Measurements from ENCODE around the gene DGKI.

Gene DGKI

GRCh38 chr7:137790828-137791227 lies 55.9 kb downstream of the DGKI start:
- no peak for FAIRE-seq

GRCh38 chr7:137789215-137789882 lies 57.4 kb downstream of the DGKI start:
- DNase-seq (ENCODE audit: low spot score) = no peak
- FAIRE-seq = no peak

More at GRCh38 chr7:137790828-137791227, 55.9 kb downstream of the DGKI start:
- no peak for DNase-seq (ENCODE audit: low spot score)

DNA sequence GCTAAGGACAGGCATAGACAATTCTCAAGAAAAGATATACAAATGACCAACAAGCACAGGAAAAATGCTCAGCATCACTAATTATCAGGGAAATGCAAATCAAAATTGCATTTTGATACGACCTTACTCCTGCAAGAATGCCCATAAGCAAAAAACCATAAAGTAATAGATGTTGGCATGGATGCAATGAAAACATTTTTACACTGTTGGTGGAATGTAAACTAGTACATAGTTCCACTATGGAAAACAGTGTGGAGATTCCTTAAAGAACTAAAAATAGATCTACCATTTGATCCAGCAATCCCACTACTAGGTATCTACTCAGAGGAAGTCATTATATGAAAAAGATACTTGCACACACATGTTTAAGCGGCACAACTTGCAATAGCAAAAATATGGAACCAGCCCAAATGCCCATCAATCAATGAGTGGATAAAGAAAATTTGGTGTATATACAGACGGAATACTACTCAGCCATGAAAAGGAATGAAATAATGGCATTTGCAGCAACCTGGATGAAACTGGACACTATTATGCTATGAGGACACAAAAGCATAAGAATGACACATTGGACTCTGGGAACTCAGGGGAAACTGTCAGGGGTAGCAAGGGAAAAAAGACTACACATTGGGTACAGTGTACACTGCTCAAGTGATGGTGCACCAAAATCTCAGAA lies 59.3 kb downstream of the DGKI start:
- FAIRE-seq = no peak
- no peak for DNase-seq (ENCODE audit: low spot score)

DNA sequence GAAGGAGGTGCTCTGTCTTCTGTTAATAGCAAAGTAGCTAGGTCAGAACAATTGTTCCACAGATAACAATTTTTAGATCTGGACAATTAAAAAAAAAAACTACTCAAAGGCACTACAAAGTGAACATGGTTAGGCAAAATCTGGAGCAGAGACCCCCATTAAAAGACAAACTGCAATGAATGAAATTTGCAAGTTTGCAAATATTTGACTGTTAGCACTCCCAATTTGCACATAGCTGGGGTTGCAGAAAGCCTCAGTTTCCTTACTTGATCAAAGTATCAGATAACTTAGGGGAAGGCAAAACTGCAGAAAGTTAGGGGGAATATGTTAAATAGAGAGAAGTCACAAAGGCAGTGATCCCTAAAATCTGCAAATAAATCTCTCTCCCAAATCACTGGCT lies 68.3 kb downstream of the DGKI start:
- DNase-seq (ENCODE audit: low spot score) = no peak
- FAIRE-seq = no peak

DNA sequence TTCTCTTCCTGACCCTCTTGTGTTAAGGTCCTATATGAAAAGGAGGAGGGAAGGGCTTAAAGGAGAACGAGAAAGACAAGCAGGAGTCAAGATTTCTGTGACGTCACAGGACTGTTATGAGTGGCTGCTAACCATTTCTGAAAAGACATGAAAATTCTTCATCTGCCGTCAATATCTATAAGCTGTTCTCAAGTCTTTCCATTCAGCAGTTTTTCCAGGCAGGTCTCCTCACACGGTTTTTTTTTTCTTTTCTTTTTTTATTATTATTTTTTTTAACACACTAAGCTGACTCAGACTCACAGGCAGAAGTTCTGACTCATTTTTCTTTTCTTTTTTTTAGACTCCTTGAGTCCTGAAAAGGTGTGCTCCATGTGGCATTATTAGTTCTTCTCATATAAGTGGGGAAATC lies 72.0 kb downstream of the DGKI start:
- FAIRE-seq (no peak), DNase-seq (ENCODE audit: low spot score) (peak; percentile 30)

DNA sequence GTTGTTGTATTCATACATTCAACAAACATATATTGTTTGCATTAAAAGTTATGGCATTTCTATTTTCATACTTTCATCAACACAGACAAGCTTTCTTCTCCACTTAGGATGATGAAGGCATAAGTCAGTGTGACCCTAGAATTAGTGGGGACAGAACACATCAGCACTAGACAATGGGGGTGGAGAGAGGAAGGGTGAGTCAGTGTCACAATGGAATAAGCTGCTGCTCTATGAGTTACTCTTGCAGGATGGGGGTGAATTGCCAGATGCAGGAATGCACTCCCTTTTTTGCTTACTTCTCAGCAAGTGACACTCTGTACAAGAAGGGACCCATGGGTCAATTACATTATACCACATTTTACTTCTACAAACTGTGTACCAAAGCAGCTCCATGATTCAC lies 74.0 kb downstream of the DGKI start:
- FAIRE-seq (no peak), DNase-seq (ENCODE audit: low spot score) (peak; percentile 28)

DNA sequence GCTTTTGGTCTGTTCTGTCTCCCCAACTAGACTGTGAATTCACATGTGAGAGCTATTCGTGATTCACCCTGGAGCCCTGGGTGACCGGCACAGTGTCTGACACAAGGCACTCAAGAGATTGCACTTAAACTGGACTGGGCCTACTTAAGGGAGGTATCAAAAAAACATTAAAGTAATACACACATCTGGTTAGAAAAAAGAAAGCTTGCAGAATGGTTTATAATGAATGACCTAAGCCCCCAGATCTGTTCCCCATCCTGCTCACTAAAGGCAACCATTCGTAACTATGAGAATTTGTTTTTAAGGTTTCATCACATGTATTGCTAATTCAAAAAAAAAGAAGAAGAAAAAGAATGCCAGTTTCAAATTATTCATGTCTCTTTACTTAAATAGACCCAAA lies 74.5 kb downstream of the DGKI start:
- DNase-seq (ENCODE audit: low spot score) (no peak), FAIRE-seq (no peak)

- no peak for FAIRE-seq
- peak; percentile 7 for DNase-seq (ENCODE audit: low spot score)
Measured at GRCh38 chr7:137771679-137772078, 75.1 kb downstream of the DGKI start.

DNA sequence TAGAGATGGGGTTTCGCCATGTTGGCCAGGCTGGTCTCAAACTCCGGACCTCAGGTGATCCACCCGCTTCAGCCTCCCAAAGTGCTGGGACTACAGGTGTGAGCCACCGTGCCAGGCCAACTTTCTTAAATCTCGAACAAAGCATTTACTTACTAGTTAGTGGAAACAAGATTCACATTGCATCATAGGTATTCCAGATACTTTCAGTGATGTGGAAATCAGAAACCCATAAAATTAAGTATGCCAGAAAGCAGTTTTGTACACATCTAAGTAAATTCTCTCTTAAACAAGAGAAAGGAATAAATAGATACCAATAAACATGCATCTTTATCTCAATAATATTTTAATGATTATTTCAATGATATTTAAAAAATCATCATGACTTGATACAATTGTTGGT lies 75.5 kb downstream of the DGKI start:
- no peak for FAIRE-seq
- no peak for DNase-seq (ENCODE audit: low spot score)

- no peak for FAIRE-seq
- no peak for DNase-seq (ENCODE audit: low spot score)
Measured at GRCh38 chr7:137768366-137768765, 78.4 kb downstream of the DGKI start.

GRCh38 chr7:137762334-137762733 lies 84.4 kb downstream of the DGKI start:
- DNase-seq (ENCODE audit: low spot score) (no peak), FAIRE-seq (no peak)

DNA sequence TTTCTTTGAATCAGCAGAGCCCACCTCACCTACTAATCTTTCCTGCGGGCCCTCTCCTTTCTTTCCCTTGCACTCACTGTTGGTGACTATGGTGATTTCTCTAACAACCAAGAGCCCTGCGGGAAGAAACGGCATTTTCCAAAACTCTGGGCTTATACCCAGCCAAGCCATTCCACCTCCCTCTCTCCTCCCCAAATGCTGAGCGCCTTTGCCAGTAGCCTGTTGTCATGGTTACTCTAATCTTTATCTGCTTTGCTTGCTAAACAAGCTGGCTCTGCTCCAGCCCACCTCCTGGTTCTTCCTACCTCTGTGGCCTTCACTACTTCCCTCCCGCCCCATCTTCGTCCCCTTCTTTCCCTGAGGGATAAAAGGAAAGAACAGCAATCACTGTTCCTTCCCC lies 86.7 kb downstream of the DGKI start:
- DNase-seq (ENCODE audit: low spot score) (no peak), FAIRE-seq (no peak)

- no peak for DNase-seq (ENCODE audit: low spot score)
- FAIRE-seq = no peak
Measured at GRCh38 chr7:137757146-137757925, 89.4 kb downstream of the DGKI start.

DNA sequence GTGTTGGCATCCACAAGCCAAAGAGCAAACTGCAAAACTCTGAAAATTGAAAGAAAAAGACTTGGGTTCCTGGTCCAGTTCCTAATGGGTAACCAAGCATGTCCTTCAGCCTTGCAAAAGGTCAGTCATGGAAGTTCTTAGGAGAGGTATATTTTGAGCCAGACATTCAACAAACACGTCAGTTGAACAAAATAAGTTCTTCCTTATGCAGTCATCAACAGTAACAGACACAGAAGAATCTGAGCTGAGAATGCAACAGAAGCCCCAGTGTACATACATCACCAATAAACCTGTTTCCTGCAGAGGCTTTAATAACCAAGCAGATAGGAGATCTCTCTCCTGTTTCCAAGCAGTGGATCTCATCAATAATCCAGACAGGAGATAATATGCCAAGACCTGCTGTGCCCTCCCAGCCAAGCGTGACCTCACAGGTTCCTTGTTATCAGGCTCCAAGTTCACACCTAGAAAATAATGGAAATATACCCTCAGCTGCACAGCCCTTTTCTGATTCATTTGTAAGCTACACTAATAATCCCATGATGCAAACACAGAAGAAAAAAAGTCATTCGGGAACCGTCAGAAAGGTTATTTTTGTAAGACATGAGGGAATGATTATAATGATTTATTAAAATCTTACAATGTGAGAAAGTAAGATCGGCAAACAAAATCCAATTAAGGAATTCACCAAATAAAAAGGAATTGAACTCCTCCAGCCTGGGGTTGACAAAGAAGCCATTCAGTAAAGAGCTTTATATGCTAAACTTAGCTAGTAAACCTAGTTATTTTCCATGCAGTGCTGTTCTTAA lies 90.7 kb downstream of the DGKI start:
- FAIRE-seq (no peak), DNase-seq (ENCODE audit: low spot score) (no peak)

DNA sequence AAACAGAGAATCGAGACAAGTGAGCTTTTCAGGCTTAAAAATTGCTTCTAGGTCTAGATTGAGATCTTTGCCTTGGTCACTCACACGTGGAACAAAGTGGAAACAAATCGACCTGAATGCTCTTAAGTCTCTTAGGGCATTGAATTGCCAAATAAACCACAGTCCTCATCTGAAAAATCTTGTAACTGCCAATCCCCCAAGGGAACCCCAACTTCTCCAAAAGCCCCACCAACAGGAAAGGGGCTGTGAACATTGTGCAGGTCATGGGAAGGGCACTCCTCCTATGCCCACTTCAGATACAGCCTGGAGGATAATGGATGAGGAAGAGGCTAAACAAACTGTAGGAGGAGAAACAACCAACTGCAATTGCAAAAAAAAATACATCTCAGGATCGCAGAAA lies 91.3 kb downstream of the DGKI start:
- no peak for DNase-seq (ENCODE audit: low spot score)
- no peak for FAIRE-seq

DNA sequence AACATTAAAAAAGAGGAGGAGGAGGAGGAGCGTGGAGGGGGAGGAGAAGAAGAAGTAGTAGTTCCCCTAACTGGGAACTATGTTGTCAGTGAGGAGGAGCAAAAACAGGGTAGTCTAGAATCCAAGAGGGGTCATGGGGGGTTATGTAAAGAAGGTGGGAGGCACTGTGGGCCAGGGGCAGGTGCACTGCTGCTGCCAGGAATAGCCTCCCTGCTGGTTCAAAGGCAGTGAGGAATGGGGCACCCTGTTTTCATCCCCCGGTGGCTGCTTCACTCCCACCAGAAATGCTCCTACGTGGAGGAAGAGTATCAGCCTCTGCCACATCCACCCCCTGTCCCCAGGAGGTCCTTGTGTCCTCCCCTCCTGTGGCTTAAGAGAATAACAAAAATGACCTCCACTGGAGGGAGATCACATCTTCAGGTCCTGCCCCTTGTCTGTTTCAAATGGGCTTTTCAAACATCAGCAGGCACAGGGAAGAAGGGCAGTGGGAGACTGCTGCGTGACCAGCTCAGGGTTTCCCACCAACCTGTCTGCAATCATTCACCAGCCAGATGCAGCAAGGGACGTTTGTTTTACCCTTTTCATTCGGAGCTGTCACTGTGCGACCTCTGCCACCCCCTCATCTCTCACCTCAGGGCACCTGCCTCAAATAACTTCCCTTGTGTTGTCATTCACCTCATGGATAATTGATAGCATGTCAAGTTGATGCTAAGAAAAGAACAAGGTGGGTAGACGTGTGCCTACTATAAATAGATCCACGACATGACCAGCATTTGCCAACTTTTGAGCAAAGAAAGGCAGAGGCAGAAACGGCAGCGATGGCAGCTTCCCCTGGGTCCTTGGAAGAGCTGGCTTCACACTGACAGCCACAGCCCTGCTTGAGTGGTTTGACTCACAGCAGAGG lies 92.6 kb downstream of the DGKI start:
- FAIRE-seq (no peak), DNase-seq (ENCODE audit: low spot score) (no peak)

- no peak for FAIRE-seq
Measured at GRCh38 chr7:137753575-137753947, 93.2 kb downstream of the DGKI start.

GRCh38 chr7:137753067-137753466 lies 93.7 kb downstream of the DGKI start:
- no peak for FAIRE-seq
- DNase-seq (ENCODE audit: low spot score) = no peak

More at GRCh38 chr7:137753575-137753947, 93.2 kb downstream of the DGKI start:
- no peak for DNase-seq (ENCODE audit: low spot score)

GRCh38 chr7:137751361-137752009 lies 95.3 kb downstream of the DGKI start:
- FAIRE-seq (no peak), DNase-seq (ENCODE audit: low spot score) (no peak)

All from urothelium cell line (cell line).